GM21529 (cell line): ENCODE measurements around the gene IGF1R.

Experiments
- ATAC-seq: cut with Tn5 transposase; IDR thresholded peaks from one replicate; pipeline ENCODE4 v1.9.1; 2021; ENCODE audit not compliant: unreplicated experiment

The IGF1R gene

GRCh38 chr15:98792117-98792516, 143.8 kb downstream of the IGF1R start:
- ATAC-seq, result no peak

GRCh38 chr15:98794211-98794610, 145.9 kb downstream of the IGF1R start:
- no peak for ATAC-seq

GRCh38 chr15:98794748-98795147, 146.4 kb downstream of the IGF1R start:
- ATAC-seq, result no peak

GRCh38 chr15:98795980-98796379, 147.6 kb downstream of the IGF1R start:
- ATAC-seq, result no peak

- ATAC-seq, result no peak
These were observed 148.5 kb downstream of the IGF1R start for GRCh38 chr15:98796685-98797357.

GRCh38 chr15:98798375-98798893, 150.1 kb downstream of the IGF1R start:
- ATAC-seq, result no peak

- ATAC-seq, result no peak
These were observed 151.4 kb downstream of the IGF1R start for GRCh38 chr15:98799461-98800390.

GRCh38 chr15:98800437-98801233, 152.3 kb downstream of the IGF1R start:
- ATAC-seq, result no peak

- ATAC-seq, result no peak
These were observed 152.9 kb downstream of the IGF1R start for GRCh38 chr15:98801234-98801561.

GRCh38 chr15:98802187-98802586, 153.8 kb downstream of the IGF1R start:
- ATAC-seq, result no peak

GRCh38 chr15:98803228-98804056, 155.1 kb downstream of the IGF1R start:
- no peak for ATAC-seq

- no peak for ATAC-seq
These were observed 155.7 kb downstream of the IGF1R start for GRCh38 chr15:98804057-98804380.

- ATAC-seq, result no peak
These were observed 157.3 kb downstream of the IGF1R start for GRCh38 chr15:98805434-98806274.

GRCh38 chr15:98806275-98806895, 158.0 kb downstream of the IGF1R start:
- no peak for ATAC-seq

GRCh38 chr15:98807262-98807661, 158.9 kb downstream of the IGF1R start:
- no peak for ATAC-seq

- no peak for ATAC-seq
These were observed 160.9 kb downstream of the IGF1R start for GRCh38 chr15:98809273-98809672.

GRCh38 chr15:98812716-98813446, 164.5 kb downstream of the IGF1R start:
- ATAC-seq, result no peak

- no peak for ATAC-seq
These were observed 165.6 kb downstream of the IGF1R start for GRCh38 chr15:98813951-98814350.

GRCh38 chr15:98815207-98815606, 166.9 kb downstream of the IGF1R start:
- ATAC-seq, result no peak
